HG02938 (cell line): ENCODE results near the gene TNFRSF25.
"Not testable (repeated sequence)": the region's sequence is repeated elsewhere in the genome, so short reads cannot be mapped to it uniquely, and the experiment has no call there.

Experiments
- ATAC-seq: cut with Tn5 transposase; IDR thresholded peaks from one replicate; pipeline ENCODE4 v1.9.1; 2021; ENCODE audit warnings: mild to moderate bottlenecking, moderate library complexity; ENCODE audit not compliant: unreplicated experiment

The TNFRSF25 gene

GRCh38 chr1:6470132-6471085 is 4.4 kb upstream of the TNFRSF25 start:
- ATAC-seq, result no peak

DNA sequence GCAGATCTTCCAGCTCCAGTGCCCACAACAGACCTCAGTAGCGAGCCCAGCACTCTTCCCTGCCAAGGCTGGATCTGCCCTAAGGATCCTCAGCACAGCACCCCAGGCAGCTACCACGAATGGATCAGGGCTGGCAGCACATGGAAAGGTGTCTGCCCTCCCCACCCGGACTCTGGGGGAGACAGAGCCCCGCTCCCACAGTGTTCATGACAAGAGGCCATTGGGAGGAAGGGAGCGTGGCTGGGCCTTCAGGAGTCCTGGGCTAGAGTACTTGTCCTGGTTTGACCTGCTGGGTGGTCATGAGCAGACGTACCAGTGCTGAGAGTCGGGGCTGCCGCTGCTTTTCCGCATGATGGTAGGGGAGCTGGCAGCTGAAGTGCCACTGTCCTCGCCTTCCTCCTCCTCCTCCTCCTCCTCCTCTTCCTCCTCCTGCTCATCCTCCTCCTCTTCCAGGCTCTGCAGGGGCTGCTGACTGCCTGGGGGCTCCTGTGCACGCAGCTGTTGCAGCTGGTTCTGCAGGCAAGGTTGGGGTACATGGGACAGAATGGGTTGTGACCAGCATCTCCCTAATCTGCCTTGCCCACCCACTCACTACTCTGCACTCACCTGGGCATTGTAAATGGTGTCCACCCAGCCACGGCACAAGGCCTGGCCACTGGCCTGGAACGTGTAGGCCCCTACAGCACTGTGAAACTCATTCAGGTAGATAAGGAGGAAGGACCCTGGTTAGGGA is 2.9 kb upstream of the TNFRSF25 start:
- no peak for ATAC-seq

GRCh38 chr1:6467744-6468688 is 2.0 kb upstream of the TNFRSF25 start:
- ATAC-seq, result no peak

- no peak for ATAC-seq
Measured at GRCh38 chr1:6467224-6467623, 1.3 kb upstream of the TNFRSF25 start.

DNA sequence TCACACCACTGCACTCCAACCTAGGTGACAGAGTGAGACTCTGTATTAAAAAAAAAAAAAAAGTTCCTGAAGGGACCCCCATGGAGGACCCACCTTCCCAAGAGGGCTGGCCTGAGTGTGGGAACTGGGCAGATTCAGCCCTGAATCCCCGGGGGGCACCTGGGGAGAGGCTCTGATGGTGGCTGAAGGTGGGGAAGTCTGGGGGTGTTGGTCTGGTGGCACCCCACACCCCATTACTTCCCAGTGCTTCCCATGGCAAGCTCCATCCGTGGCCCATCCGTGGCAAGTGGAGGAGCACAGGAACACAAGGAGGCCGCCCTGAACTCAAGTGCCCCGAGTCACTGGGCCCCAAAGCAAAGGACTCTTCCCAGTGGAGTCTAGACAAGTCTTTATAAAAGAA is 778 bp upstream of the TNFRSF25 start:
- no peak for ATAC-seq

GRCh38 chr1:6465461-6466005 is 440 bp downstream of the TNFRSF25 start:
- ATAC-seq, result no peak

GRCh38 chr1:6464915-6465314 is 1.1 kb downstream of the TNFRSF25 start:
- ATAC-seq, result no peak

GRCh38 chr1:6464514-6464836 is 1.5 kb downstream of the TNFRSF25 start:
- no peak for ATAC-seq

DNA sequence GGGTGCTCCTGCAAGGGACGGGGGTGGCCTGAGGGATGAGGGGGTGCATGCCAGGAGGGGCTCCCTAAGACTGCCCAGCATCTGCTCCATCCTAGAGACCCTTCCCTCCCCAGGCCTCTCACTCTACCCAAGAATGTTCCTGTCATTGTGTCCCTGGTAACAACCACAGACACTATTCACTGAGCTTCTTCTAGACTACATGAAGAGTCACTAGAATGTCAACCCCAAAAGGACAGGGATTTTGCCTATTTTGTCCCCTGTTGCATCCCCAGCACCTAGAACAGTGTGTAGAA is 2.9 kb downstream of the TNFRSF25 start:
- ATAC-seq, result no peak

GRCh38 chr1:6462412-6463119 is 3.4 kb downstream of the TNFRSF25 start:
- ATAC-seq, result no peak

DNA sequence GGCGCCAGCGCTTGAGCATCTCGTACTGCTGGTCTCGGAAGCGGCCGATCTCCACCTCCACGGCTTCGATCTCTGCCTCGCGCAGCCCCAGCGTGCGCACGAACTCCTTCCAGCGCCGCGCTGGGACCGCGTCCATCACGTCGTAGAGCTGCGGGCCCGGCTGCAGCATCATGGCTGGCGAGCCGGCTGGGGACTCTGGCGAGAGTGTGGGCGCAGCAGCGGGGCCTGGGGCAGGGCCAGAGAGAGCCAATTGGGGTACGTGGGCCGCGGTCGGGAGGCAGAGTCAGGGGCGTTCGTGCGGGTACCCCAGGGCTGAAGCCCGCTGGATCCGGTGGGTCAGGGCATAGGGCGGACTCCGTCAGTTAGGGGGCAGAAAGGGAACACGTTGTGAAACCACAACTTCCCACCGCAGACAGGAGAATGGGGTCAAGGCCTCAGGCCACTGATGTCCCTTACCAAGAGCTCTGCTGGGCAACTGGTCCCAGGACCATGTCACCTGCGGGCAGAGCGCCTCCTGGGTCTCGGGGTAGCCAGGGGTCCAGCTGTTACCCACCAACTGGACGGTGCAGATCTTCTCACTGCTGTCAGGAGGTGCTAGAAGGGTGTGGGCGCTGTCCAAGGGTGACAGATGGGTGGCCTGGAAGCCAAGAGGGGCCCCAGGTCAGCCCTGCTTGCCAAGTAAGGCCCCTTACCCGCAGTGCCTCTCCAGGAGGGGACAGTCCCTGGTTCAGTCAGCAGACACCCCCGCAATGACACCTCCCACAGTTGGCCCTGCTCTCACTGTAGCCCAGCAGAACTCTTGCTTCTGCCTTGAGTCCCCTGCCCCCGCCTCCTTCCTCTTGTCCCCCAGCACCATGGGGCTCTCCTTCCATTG is 4.2 kb downstream of the TNFRSF25 start:
- no peak for ATAC-seq

- no peak for ATAC-seq
Measured at GRCh38 chr1:6461051-6461530, 4.9 kb downstream of the TNFRSF25 start.

- ATAC-seq, result no peak
Measured at GRCh38 chr1:6460301-6461050, 5.5 kb downstream of the TNFRSF25 start.

GRCh38 chr1:6459850-6460265 is 6.1 kb downstream of the TNFRSF25 start:
- ATAC-seq, result no peak

DNA sequence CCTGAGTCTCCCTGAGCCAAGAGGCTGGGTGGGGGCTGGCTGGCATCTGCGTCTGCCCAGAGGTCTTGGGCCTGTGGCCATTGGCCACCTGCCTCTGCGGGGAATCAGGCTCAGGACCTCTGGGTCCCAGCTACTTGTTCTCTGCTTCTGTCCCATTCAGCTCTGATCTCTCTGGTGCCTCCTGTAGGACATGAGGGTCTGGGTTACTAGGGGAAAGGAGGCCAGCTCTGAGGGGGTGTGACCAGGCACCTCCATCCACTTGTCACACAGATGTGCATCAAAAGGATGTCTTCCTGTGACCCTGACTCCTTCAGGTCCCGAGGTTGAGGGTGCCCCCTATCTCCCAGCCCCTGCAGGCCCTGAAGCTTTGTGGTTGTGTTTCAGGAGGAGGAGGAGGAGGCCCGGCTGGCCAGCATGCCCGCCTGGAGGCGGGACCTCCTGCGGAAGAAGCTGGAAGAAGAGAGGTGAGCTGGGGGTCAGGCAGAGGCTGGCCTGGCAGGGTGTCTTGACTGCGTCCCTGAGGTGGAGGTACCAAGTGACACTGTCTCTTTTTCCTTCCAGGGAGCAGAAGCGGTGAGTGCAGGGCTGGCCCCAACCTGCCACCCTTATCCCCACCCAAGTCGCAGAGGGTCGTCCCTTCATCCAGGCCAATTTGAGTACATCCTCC is 9.0 kb downstream of the TNFRSF25 start:
- no peak for ATAC-seq

DNA sequence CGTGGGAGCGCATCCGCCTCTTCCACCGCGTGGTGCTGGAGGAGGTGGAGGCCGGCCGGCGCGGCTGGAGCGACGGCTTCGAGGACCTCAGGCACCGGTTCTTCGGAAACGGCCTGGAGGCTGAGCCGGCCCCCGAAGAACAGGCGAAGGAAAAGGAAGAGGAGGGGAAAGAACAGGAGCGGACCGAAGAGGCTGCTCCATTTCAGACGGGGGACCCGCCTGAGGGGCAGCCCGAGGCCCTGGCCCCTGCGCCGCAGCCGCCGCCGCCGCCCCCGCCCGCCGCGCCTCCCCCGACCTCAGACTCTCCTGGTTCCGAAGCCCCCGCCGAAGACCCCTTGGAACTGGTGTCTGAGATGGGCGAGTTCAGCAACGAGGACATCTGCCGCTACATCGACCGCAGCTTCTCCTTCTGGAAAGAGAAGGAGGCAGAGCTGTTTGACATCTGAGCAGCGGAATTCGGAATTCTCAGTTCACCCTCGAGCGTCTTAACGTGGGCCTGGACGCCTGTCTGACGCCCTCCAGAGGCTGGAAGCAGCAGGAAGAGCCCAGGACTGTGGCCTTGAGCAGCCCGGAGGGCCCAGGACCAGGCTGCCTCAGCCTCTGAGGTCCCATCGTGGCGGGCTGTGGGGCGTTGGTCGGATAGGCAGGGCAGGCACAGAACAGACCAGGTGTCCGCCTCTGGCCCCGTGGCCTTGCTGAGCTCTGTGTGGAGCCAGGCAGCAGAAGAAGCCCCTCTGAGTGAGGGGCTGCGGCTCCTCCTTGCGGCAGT is 10.0 kb downstream of the TNFRSF25 start:
- not testable (repeated sequence) for ATAC-seq
